Stimulated activated CD8-positive, alpha-beta memory T cell treated with anti-CD3 and anti-CD28 coated beads, Interleukin-7, amount 100 ng/mL, for 48 hours (primary cell): ENCODE results near the gene MTFR2.

ENCODE experiments used
- DNase-seq, 2 donors: peaks; one replicate each; pipeline ENCODE4 v3.0.0-alpha.2; 2020; ENCODE audit warnings: low read depth in 1 of 2; ENCODE audit errors: extremely low read depth in 1 of 2

MTFR2 gene

GRCh38 chr6:136249811-136250685 lies at the start of gene MTFR2:
MTFR2 (minus strand) TSS chr6:136250311; CDS start chr6:136249099, 1,212 bp downstream.
- DNase-seq = peak; percentile 74 to 93

- no peak for DNase-seq
Measured at GRCh38 chr6:136294621-136295020, 44.5 kb upstream of the MTFR2 start.

GRCh38 chr6:136290410-136291010 lies 40.4 kb upstream of the MTFR2 start:
- DNase-seq = peak; percentile 57 to 69

GRCh38 chr6:136289579-136290409 lies 39.7 kb upstream of the MTFR2 start, which contains the start of gene BCLAF1:
BCLAF1 (minus strand) TSS chr6:136289846; CDS start chr6:136279866, 9,980 bp downstream.
- peak; percentile 98 to 99 for DNase-seq

- peak; percentile 78 to 82 for DNase-seq
Measured at GRCh38 chr6:136289327-136289578, 39.1 kb upstream of the MTFR2 start.

GRCh38 chr6:136288566-136289326 lies 38.6 kb upstream of the MTFR2 start:
- DNase-seq = peak; percentile 63 to 86

- no peak for DNase-seq
Measured at GRCh38 chr6:136284909-136285308, 34.8 kb upstream of the MTFR2 start.

GRCh38 chr6:136282906-136283305 lies 32.8 kb upstream of the MTFR2 start:
- no peak for DNase-seq

- no peak for DNase-seq
Measured at GRCh38 chr6:136280032-136280609, 30.0 kb upstream of the MTFR2 start.

GRCh38 chr6:136274062-136274461 lies 24.0 kb upstream of the MTFR2 start:
- DNase-seq = no peak

GRCh38 chr6:136265101-136265500 lies 15.0 kb upstream of the MTFR2 start:
- DNase-seq = no peak

- DNase-seq = no peak
Measured at GRCh38 chr6:136262940-136263339, 12.8 kb upstream of the MTFR2 start.

GRCh38 chr6:136254851-136255466 lies 4.8 kb upstream of the MTFR2 start:
- no peak for DNase-seq

- DNase-seq = no peak
Measured at GRCh38 chr6:136253734-136254133, 3.6 kb upstream of the MTFR2 start.

GRCh38 chr6:136252441-136252840 lies 2.3 kb upstream of the MTFR2 start:
- DNase-seq = no peak

- no peak for DNase-seq
Measured at GRCh38 chr6:136251394-136251793, 1.3 kb upstream of the MTFR2 start.

GRCh38 chr6:136250686-136251008 lies 536 bp upstream of the MTFR2 start:
- DNase-seq = no peak

- no peak for DNase-seq
Measured at GRCh38 chr6:136249336-136249735, 775 bp downstream of the MTFR2 start.

GRCh38 chr6:136244061-136244616 lies 6.0 kb downstream of the MTFR2 start:
- DNase-seq = no peak
